Activated CD8-positive, alpha-beta memory T cell treated with anti-CD3 and anti-CD28 coated beads, Interleukin-2, amount 10 ng/mL, durations not matched to agents 7 days and 5 days (primary cell): Measurements from ENCODE around the gene TSPAN10. TPM values are rescaled to one million over a fixed set of nuclear protein-coding genes. Genes with fewer than 3 reads are reported as not detected.

ENCODE experiments used
- ATAC-seq: fragments of 150-1000 bp; cut with Tn5 transposase; one replicate; pipeline ENCODE4 v1.10.0; 2021; ENCODE audit warnings: moderate library complexity
- CTCF ChIA-PET: fragments of 350-600 bp; sonication (Branson Sonifier 250); formaldehyde crosslinking; loops from one replicate; lab custom pipeline; 2021; ENCODE audit warnings: antibody characterized with exemption; lab: Charles Lee
- DNase-seq: peaks from one replicate; pipeline ENCODE4 v3.0.0-alpha.2; 2020
- H3K27ac Mint-ChIP-seq: one replicate; pipeline ENCODE4 v1.8.0; 2021; ENCODE audit warnings: mild to moderate bottlenecking, mixed read lengths
- H3K27me3 Mint-ChIP-seq: one replicate; pipeline ENCODE4 v1.8.0; 2021; ENCODE audit warnings: mixed read lengths
- H3K36me3 Mint-ChIP-seq: one replicate; pipeline ENCODE4 v1.8.0; 2021; ENCODE audit warnings: mild to moderate bottlenecking, mixed read lengths
- H3K4me1 Mint-ChIP-seq: one replicate; pipeline ENCODE4 v1.8.0; 2021; ENCODE audit warnings: mixed read lengths
- H3K4me3 Mint-ChIP-seq: one replicate; pipeline ENCODE4 v1.8.0; 2021; ENCODE audit warnings: mild to moderate bottlenecking, moderate library complexity, mixed read lengths
- H3K9me3 Mint-ChIP-seq: one replicate; pipeline ENCODE4 v1.8.0; 2022; ENCODE audit warnings: low read depth, mixed read lengths
- total RNA-seq, 2 experiments: library from RNA; stranded (reverse); gene quantifications; one replicate each; pipeline ENCODE4 v1.2.3, GENCODE V29; 2021

Gene TSPAN10
- total RNA-seq, 2 experiments from 2014 or later = 0.23 to 0.26 TPM

DNA sequence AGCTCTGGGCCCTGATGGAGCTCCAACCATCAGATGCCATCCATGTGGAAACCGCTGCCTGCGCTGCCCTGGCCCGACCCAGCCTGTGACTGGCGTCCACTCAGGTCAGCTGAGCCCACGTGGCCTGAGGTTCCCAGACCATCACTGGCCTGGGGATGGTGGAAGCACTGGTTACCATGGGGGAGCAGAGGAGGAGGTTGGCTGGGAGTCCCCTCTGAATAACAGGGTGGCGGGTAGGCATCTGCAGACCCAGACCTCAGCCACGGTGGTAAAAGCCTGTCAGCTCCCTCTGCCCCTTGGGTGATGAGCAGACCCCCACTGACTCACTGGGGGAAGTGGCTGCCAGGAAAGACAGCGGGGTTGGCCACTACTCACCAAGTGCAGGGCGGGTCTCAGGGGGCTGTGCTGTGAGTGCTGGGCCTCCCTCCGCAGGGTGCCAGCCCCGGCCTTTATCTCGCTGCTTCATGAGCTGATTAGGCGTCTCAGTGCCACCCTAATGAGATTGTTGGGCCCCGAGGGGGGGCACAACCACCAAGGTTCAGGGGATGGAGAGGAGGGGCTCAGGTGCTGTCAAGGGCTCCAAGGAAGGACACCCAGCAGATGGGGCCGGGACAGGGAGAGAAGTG lies 19.2 kb downstream of the TSPAN10 start, which contains the start of gene PDE6G:
TSS of gene PDE6G (minus strand) at position 425 of the 626 bp plus-strand sequence. CDS start 3,237 bp downstream, outside the sequence.
- Mint-ChIP-seq H3K4me1 (peaks cover 25% of the 10 kb centered on the region), H3K9me3 (no peaks in the 10 kb centered on the region), H3K4me3 (no peak within 1 kb of the TSS), H3K36me3 (no peaks in the 10 kb centered on the region), H3K27ac (no peak within 1 kb of the TSS), H3K27me3 (no peaks in the 10 kb centered on the region)
- CTCF ChIA-PET = no interaction called here
- ATAC-seq (no peak), DNase-seq (no peak)

DNA sequence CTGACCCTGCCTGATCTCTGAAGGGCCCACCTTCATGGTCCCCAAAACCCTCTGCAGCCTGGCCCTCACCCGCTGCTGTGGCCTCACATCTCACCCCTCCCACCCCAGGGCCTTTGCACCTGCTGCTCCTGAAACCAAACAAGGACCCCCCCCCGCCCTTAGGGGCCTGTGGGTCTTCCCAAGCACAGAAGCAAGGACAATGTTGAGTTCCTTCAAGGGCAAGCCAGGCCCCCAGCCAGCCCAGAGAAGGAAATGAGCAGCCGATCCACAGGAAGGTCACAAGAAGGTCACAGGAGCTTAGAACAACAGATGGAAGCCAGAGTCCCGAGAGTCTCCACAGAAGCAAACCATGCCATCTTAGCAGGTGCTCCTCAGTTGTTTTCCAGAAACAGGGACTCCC lies 19.8 kb downstream of the TSPAN10 start:
- H3K4me3 Mint-ChIP-seq = no peak overlapping the region
- H3K27ac Mint-ChIP-seq = no peak overlapping the region
- ATAC-seq = no peak
- H3K9me3 Mint-ChIP-seq = no peaks in the 10 kb centered on the region
- H3K36me3 Mint-ChIP-seq = no peaks in the 10 kb centered on the region
- no peak for DNase-seq
- no peaks in the 10 kb centered on the region for H3K27me3 Mint-ChIP-seq
- peaks cover 24% of the 10 kb centered on the region for H3K4me1 Mint-ChIP-seq
- CTCF ChIA-PET = no interaction called here

DNA sequence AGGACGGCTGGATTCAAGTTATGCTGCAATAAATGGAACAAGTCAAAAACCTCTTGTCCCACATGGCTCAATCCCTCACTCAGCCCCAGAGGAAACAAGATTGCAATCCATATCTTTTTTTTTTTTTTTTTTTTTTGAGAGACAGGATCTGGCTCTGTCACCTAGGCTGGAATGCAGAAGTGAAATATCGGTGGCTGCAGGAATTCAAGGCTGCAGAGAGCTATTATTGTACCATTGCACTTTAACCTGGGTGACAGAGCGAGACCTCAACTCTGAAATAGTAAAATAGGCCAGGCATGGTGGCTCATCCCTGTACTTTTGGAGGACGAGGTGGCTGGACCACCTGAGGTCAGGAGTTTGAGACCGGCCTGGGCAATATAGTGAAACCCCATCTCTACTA lies 22.0 kb downstream of the TSPAN10 start:
- Mint-ChIP-seq H3K27ac (no peak overlapping the region), H3K9me3 (no peaks in the 10 kb centered on the region), H3K4me3 (no peak overlapping the region), H3K27me3 (no peaks in the 10 kb centered on the region), H3K36me3 (no peaks in the 10 kb centered on the region), H3K4me1 (peaks cover 24% of the 10 kb centered on the region)
- ATAC-seq (no peak), DNase-seq (no peak)
- CTCF ChIA-PET = no interaction called here

DNA sequence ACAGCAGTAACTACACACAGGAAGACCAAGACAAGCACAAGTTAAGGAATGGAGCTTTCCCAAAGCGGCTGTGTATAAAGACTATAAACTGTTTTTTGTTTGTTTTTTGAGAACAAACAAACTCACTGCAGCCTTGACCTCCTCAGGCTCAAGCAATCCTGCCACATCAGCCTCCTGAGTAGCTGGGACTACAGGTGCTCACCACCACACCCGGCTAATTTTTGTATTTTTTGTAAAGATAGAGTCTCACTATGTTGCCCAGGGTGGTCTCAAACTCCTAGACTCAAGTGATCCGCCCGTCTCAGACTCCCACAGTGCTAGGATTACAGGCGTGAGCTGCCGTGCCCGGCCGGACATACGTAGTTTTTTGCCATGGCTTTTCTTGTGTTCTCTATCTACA lies 23.4 kb downstream of the TSPAN10 start:
- peaks cover 11% of the 10 kb centered on the region for H3K36me3 Mint-ChIP-seq
- H3K4me3 Mint-ChIP-seq = no peak overlapping the region
- no peaks in the 10 kb centered on the region for H3K9me3 Mint-ChIP-seq
- CTCF ChIA-PET = no interaction called here
- peaks cover 36% of the 10 kb centered on the region for H3K4me1 Mint-ChIP-seq
- DNase-seq = no peak
- no peak for ATAC-seq
- H3K27ac Mint-ChIP-seq = no peak overlapping the region
- H3K27me3 Mint-ChIP-seq = no peaks in the 10 kb centered on the region

- no peak for DNase-seq
- Mint-ChIP-seq H3K4me3 (no peak overlapping the region), H3K27me3 (no peaks in the 10 kb centered on the region), H3K9me3 (no peaks in the 10 kb centered on the region), H3K4me1 (peaks cover 41% of the 10 kb centered on the region), H3K27ac (no peak overlapping the region), H3K36me3 (peaks cover 21% of the 10 kb centered on the region)
- ATAC-seq = no peak
- CTCF ChIA-PET = no interaction called here
Measured at GRCh38 chr17:81662002-81662401, 25.0 kb downstream of the TSPAN10 start.

DNA sequence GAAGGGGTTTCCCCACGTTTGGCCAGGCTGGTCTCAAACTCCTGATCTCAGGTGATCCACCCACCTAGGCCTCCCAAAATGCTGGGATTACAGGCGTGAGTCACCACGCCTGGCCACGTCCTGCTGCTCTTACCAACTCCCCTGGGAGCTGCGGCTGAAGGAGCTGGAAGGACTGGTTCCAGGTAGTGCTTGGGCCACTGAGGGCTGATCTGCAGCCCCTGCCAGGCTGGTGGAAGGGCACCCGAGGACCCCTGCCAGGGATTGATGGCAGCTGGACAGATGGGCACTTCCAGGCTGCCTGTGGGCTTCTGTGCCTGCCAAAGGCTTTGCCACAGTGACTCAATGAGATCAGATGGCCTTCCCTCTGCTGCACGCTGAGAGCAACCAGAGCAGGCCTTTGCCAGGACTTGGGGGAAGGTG lies 27.1 kb downstream of the TSPAN10 start:
- Mint-ChIP-seq H3K4me1 (peaks cover 53% of the 10 kb centered on the region), H3K27ac (peak overlapping the region; percentile 94), H3K9me3 (no peaks in the 10 kb centered on the region), H3K27me3 (no peaks in the 10 kb centered on the region), H3K4me3 (no peak overlapping the region), H3K36me3 (peaks cover 31% of the 10 kb centered on the region)
- CTCF ChIA-PET = no interaction called here
- DNase-seq (no peak), ATAC-seq (no peak)

DNA sequence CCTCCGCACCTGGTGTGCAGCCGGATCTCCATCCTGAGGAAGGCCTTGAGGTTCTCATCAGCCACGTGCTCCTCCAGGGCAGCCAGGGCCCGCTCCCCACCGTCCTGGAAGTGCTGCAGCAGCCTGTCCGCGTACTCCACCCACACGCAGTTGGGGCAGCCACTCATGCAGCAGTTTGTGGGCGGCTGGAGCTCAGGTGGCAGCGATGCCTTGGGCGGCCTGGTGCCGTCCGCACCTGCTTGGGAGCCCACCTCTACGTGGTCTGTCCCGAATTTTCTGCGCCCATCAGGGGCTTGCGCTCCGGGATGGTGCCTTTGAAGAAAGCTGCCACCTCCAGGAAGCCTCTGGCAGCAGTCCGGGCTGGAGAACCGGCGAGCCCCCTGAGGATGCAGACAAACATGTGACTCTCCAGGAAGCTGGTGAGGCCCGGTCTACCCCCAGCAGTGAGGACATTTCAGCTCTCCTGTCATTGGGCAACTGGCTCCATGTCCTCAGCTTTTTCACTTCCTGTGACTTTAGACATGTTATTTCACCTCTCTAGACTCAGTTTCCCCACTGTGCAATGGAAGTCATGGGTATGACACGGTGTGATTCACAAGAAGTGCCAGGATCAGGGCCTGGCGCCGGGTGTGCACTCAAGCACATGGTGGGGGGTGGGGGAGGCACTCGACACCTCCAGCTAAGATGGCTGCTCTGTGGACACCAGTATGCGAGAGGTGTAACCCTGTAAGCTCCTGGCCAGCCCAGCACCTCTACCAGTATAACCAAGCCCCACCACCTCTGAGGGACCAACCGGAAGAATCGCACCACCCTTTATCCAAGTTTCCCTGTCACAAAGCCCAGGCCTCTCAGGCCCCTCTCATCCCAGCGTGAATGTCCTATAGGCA lies 28.5 kb downstream of the TSPAN10 start:
- CTCF ChIA-PET = interaction anchor here (1.0 to 1.7 kb wide), 4 partner anchors 12 to 30 kb away, joined by 3 to 7 read pairs (median 4); partner anchors contain the start of genes ARL16 and HGS
- Mint-ChIP-seq H3K36me3 (peaks cover 40% of the 10 kb centered on the region), H3K27ac (peak overlapping the region; percentile 94), H3K4me1 (peaks cover 59% of the 10 kb centered on the region), H3K27me3 (no peaks in the 10 kb centered on the region), H3K9me3 (no peaks in the 10 kb centered on the region), H3K4me3 (peak overlapping the region; percentile 89)
- DNase-seq (peak; percentile 75), ATAC-seq (peak; percentile 41)

DNA sequence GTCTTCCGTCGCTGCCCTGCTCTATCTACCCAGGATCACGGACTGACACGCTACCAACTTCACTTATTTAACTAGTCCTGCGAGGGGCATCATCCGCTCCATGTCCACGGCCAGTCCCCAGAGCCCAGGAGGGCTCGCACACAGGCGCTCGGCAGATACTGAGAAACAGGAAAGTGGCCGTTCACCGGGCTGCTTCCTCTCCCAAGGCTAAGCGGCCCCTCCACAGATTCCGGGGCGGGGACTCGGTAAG lies 29.0 kb downstream of the TSPAN10 start:
- Mint-ChIP-seq H3K4me1 (peaks cover 59% of the 10 kb centered on the region), H3K36me3 (peaks cover 40% of the 10 kb centered on the region), H3K27me3 (no peaks in the 10 kb centered on the region), H3K27ac (peak overlapping the region; percentile 94), H3K4me3 (peak overlapping the region; percentile 89), H3K9me3 (no peaks in the 10 kb centered on the region)
- CTCF ChIA-PET = interaction anchor here (1.0 to 1.7 kb wide), 3 partner anchors 13 to 31 kb away, joined by 3 to 7 read pairs (median 6); partner anchors contain the start of genes ARL16 and HGS
- peak; percentile 34 for ATAC-seq
- peak; percentile 60 for DNase-seq

DNA sequence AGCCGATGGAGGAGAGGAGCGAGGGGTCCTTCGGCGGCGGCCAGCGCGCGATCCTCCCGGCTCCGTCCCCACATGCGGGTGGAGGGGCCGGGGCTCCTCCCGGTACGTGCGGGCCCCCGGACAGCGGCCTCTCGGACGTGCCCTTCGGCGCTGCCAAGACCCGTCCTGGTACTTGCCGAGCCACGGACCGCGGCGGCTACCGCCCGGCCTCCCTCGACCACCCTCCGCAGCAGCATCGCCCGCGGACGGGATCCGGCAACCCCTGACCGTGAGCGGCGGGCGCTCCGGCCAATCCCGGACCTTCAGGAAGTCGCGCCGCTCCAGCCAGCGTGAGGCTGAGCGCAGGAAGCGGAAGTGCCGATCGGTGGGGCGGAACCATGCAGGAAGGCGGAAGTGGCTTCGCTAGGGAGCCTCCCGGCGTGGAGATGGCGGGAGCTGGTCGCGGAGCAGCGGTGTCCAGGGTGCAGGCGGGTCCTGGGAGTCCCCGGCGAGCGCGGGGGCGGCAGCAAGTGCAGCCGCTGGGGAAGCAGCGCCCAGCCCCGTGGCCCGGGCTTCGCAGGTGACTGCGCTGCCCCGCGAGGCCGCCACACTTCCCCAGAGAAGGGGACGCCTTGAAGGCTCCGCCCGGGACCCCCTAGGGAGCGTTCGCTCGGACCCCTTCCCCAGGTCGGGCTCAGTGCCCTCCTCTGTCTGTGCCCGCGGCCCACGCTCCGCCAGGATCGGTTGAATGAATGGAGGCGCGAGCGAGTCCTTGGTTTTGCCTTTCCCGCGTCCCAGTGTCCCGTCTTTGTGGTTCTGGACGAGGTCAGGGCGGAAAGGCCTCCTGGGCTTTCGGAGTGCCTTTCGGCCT lies 29.6 kb downstream of the TSPAN10 start, which contains the start of the genes CCDC137 and OXLD1:
TSS of gene CCDC137 (plus strand) at position 396 of the 850 bp plus-strand sequence. CDS start at position 426, 30 bp downstream.
TSS of gene OXLD1 (minus strand) at position 264 of the 850 bp plus-strand sequence. CDS start at position 236, 28 bp downstream.
- Mint-ChIP-seq H3K27ac (peak within 1 kb of the TSS; percentile 94), H3K4me1 (peaks cover 62% of the 10 kb centered on the region), H3K36me3 (peaks cover 44% of the 10 kb centered on the region), H3K27me3 (no peaks in the 10 kb centered on the region), H3K9me3 (no peaks in the 10 kb centered on the region), H3K4me3 (peak within 1 kb of the TSS; percentile 89)
- peak; percentile 94 for ATAC-seq
- peak; percentile 97 for DNase-seq
- CTCF ChIA-PET = interaction anchor here (1.5 to 1.7 kb wide), 2 partner anchors 16 to 31 kb away, joined by 6 to 7 read pairs; partner anchors contain the start of genes ARL16 and HGS

DNA sequence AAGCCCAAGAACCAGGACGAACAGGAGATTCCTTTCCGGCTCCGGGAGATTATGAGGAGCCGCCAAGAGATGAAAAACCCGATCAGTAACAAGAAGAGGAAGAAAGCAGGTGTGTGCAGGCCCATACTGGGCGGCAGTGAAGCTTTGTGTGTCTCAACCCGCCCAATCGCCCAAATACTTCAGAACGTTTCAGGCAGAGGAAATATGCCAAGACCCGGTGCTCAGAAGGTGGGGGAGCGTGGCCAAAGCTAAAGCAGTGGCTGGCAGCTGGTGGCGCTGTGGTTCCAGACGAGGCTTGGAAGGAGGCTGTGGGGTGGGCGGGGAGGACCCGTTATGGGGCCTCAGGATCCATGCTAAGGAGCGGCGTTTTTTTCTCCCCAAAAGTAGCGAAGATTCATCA lies 30.8 kb downstream of the TSPAN10 start:
- DNase-seq (no peak), ATAC-seq (no peak)
- Mint-ChIP-seq H3K9me3 (no peaks in the 10 kb centered on the region), H3K27ac (peak overlapping the region; percentile 87), H3K36me3 (peaks cover 56% of the 10 kb centered on the region), H3K4me1 (peaks cover 55% of the 10 kb centered on the region), H3K27me3 (no peaks in the 10 kb centered on the region), H3K4me3 (peak overlapping the region; percentile 89)
- CTCF ChIA-PET = interaction anchor here (2.1 kb wide), 1 partner anchor 16 kb away, joined by 6 read pairs; the partner anchor contains the start of genes ARL16 and HGS

GRCh38 chr17:81672504-81672903 lies 35.5 kb downstream of the TSPAN10 start:
- DNase-seq (no peak), ATAC-seq (no peak)
- peaks cover 39% of the 10 kb centered on the region for H3K36me3 Mint-ChIP-seq
- no peaks in the 10 kb centered on the region for H3K27me3 Mint-ChIP-seq
- no peak overlapping the region for H3K27ac Mint-ChIP-seq
- CTCF ChIA-PET = no interaction called here
- no peak overlapping the region for H3K4me3 Mint-ChIP-seq
- no peaks in the 10 kb centered on the region for H3K9me3 Mint-ChIP-seq
- H3K4me1 Mint-ChIP-seq = peaks cover 22% of the 10 kb centered on the region

DNA sequence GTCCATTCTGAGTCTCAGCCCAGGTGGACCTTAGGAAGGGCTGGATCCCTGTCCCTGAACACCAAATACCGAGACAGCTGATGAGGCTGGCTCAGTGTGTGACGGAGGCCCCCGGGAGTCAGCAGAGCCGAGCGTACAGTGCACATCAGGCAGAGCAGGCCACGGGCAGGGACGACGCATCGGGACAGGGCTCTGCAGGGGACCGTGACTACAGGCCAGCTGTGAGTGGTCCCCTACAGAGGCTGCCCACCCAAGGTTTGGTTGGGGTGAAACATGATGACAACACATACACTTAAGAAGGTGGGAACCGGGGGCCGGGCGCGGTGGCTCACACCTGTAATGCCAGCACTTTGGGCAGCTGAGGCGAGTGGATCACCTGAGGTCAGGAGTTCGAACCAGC lies 36.0 kb downstream of the TSPAN10 start:
- ATAC-seq (no peak), DNase-seq (no peak)
- H3K27ac Mint-ChIP-seq = no peak overlapping the region
- no peaks in the 10 kb centered on the region for H3K27me3 Mint-ChIP-seq
- CTCF ChIA-PET = no interaction called here
- H3K9me3 Mint-ChIP-seq = no peaks in the 10 kb centered on the region
- H3K36me3 Mint-ChIP-seq = peaks cover 35% of the 10 kb centered on the region
- H3K4me3 Mint-ChIP-seq = no peak overlapping the region
- peaks cover 18% of the 10 kb centered on the region for H3K4me1 Mint-ChIP-seq
